ENCODE results near the gene NYAP1. TPM values are rescaled to one million over a fixed set of nuclear protein-coding genes. Genes with fewer than 3 reads are reported as not detected.
A peak's percentile ranks its signal among the peaks of the same experiment; 100 is the strongest.

The NYAP1 gene
- total and polyA plus RNA-seq, 2 donors from 2014 or later, result 0.41 to 0.69 TPM

DNA sequence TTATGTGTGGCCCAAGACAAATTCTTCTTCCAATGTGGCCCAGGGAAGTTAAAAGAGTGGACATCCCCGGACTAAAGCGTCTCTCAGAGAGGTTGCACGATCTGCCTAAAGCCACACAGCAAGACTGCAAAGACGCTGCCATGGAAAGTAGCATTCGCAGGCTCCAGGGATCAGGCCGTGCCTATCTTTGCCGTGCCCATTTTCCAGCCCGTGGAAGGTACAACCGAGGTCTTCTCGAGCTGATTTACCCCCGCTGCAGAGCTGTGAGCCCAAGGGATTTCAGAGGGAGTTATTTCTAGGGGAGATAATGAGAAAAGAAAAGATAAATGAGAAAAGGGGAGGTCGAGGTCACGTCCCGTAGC lies 1.0 kb upstream of the NYAP1 start:
- FAIRE-seq (no peak), DNase-seq (no peak)
- Histone ChIP-seq H3K4me3 (ENCODE audit: low read length in 3 of 3) (peak overlapping the region in 2 of 3 donors; percentile 19 to 60), H3K9me3 (ENCODE audit: control insufficient read depth in 2 of 3, insufficient read depth in 1 of 3, low read length in 3 of 3) (no peaks in the 10 kb centered on the region), H3K4me1 (ENCODE audit: control insufficient read depth in 2 of 3, insufficient read depth in 2 of 3, low read depth in 1 of 3, low read length in 3 of 3) (peaks cover 2 to 11% (median 7%) of the 10 kb centered on the region in 3 donors), H3K27ac (ENCODE audit: low read depth in 2 of 2, low read length in 2 of 2) (no peak overlapping the region), H3K36me3 (ENCODE audit: control insufficient read depth in 2 of 3, insufficient read depth in 3 of 3, low read length in 3 of 3) (no peaks in the 10 kb centered on the region), H3K9ac (ENCODE audit: low read length in 3 of 3) (peak overlapping the region in 1 of 3 donors; percentile 69), H3K27me3 (ENCODE audit: control insufficient read depth, insufficient read depth, low read length) (no peaks in the 10 kb centered on the region)
- intact Hi-C loops (cut with DNase I), result no loop called here
- TF ChIP-seq, protein P1, sequence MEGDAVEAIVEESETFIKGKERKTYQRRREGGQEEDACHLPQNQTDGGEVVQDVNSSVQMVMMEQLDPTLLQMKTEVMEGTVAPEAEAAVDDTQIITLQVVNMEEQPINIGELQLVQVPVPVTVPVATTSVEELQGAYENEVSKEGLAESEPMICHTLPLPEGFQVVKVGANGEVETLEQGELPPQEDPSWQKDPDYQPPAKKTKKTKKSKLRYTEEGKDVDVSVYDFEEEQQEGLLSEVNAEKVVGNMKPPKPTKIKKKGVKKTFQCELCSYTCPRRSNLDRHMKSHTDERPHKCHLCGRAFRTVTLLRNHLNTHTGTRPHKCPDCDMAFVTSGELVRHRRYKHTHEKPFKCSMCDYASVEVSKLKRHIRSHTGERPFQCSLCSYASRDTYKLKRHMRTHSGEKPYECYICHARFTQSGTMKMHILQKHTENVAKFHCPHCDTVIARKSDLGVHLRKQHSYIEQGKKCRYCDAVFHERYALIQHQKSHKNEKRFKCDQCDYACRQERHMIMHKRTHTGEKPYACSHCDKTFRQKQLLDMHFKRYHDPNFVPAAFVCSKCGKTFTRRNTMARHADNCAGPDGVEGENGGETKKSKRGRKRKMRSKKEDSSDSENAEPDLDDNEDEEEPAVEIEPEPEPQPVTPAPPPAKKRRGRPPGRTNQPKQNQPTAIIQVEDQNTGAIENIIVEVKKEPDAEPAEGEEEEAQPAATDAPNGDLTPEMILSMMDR (IDR thresholded peaks at IDR 0.05; ENCODE audit: borderline replicate concordance, extremely low read depth, insufficient read depth), result no peak

DNA sequence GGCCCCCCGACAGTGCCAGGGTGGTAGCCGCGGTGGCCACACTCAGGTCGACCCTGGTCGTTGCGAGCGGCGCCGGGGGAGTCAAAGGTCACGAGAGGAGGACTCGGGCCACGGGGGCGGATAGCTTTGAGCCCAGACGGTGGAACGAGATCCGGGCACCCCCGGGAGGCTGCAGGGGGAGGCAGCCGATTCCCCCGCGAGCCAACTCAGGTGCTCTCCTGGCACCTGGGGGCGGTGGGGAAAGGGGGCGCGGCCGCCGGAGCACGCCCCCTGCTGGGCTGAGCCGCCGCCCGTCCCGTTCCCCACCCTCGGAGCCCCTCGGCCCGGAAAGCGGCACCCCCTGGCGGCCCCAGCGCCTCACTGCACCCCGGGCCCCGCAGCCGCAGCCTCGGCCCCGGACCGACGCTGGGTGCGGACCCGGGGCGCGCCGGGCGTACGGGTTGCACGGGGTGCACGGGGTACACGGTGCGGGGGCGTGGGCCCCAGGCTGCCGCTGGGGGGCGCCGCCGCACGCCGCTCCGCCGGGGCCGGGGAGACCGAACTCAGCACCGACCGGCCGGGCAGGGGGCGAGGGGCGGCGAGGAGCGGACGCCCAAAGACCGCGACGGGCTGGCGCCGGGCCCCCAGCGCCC lies 521 bp upstream of the NYAP1 start:
- intact Hi-C loops (cut with DNase I), result no loop called here
- no peaks in the 10 kb centered on the region for H3K36me3 ChIP-seq (ENCODE audit: control insufficient read depth in 2 of 3, insufficient read depth in 3 of 3, low read length in 3 of 3)
- FAIRE-seq (no peak), DNase-seq (peak; percentile 78 to 88 (median 86))
- TF ChIP-seq, protein P1 (IDR thresholded peaks at IDR 0.05; ENCODE audit: borderline replicate concordance, extremely low read depth, insufficient read depth), result peak; percentile 86
- H3K27me3 ChIP-seq (ENCODE audit: control insufficient read depth, insufficient read depth, low read length), result no peaks in the 10 kb centered on the region
- peak overlapping the region in 1 of 3 donors; percentile 69 for H3K9ac ChIP-seq (ENCODE audit: low read length in 3 of 3)
- no peaks in the 10 kb centered on the region for H3K9me3 ChIP-seq (ENCODE audit: control insufficient read depth in 2 of 3, insufficient read depth in 1 of 3, low read length in 3 of 3)
- H3K4me3 ChIP-seq (ENCODE audit: low read length in 3 of 3), result peak overlapping the region in 2 of 3 donors; percentile 19 to 60
- peaks cover 2 to 11% (median 7%) of the 10 kb centered on the region in 3 donors for H3K4me1 ChIP-seq (ENCODE audit: control insufficient read depth in 2 of 3, insufficient read depth in 2 of 3, low read depth in 1 of 3, low read length in 3 of 3)
- no peak overlapping the region for H3K27ac ChIP-seq (ENCODE audit: low read depth in 2 of 2, low read length in 2 of 2)

DNA sequence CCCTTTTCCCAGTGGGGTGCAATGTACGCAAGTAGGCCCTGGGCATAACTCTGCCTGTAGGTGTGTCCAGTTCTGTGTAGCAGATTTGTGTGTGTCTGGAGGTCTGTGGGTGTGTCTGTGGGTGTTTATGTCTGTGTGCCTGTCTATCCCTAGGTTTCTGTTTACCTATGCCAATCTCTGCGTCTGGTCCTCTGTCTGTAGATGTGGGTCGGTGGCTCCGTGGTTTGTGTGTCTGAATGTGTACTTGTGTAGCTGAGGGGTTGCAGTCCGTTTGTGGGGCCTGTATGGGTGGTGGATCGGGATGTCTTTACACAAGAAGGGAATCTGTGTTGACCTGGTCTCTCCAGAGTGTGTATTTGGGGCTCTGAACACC lies 932 bp downstream of the NYAP1 start:
- no peak overlapping the region for H3K9ac ChIP-seq (ENCODE audit: low read length in 3 of 3)
- FAIRE-seq, result no peak

More for the DNA sequence above, 932 bp downstream of the NYAP1 start:
- no peak overlapping the region for H3K27ac ChIP-seq (ENCODE audit: low read depth in 2 of 2, low read length in 2 of 2)
- intact Hi-C loops (cut with DNase I), result no loop called here
- no peaks in the 10 kb centered on the region for H3K36me3 ChIP-seq (ENCODE audit: control insufficient read depth in 2 of 3, insufficient read depth in 3 of 3, low read length in 3 of 3)
- DNase-seq, result no peak
- peak overlapping the region in 1 of 3 donors; percentile 16 for H3K4me3 ChIP-seq (ENCODE audit: low read length in 3 of 3)
- peaks cover 0 to 5% (median 5%) of the 10 kb centered on the region in 3 donors for H3K4me1 ChIP-seq (ENCODE audit: control insufficient read depth in 2 of 3, insufficient read depth in 2 of 3, low read depth in 1 of 3, low read length in 3 of 3)
- no peaks in the 10 kb centered on the region for H3K9me3 ChIP-seq (ENCODE audit: control insufficient read depth in 2 of 3, insufficient read depth in 1 of 3, low read length in 3 of 3)
- no peaks in the 10 kb centered on the region for H3K27me3 ChIP-seq (ENCODE audit: control insufficient read depth, insufficient read depth, low read length)
- TF ChIP-seq, protein P1 (IDR thresholded peaks at IDR 0.05; ENCODE audit: borderline replicate concordance, extremely low read depth, insufficient read depth), result no peak

Measured in kidney (tissue), 14 donors.